ENCODE results near the gene KBTBD4. TPM values are rescaled to one million over a fixed set of nuclear protein-coding genes. Genes with fewer than 3 reads are reported as not detected.
"Not testable (repeated sequence)": the region's sequence is repeated elsewhere in the genome, so short reads cannot be mapped to it uniquely, and the experiment has no call there.

KBTBD4 gene
- polyA plus RNA-seq, 3 donors: 28.6 to 29.4 (median 29.0) TPM

DNA sequence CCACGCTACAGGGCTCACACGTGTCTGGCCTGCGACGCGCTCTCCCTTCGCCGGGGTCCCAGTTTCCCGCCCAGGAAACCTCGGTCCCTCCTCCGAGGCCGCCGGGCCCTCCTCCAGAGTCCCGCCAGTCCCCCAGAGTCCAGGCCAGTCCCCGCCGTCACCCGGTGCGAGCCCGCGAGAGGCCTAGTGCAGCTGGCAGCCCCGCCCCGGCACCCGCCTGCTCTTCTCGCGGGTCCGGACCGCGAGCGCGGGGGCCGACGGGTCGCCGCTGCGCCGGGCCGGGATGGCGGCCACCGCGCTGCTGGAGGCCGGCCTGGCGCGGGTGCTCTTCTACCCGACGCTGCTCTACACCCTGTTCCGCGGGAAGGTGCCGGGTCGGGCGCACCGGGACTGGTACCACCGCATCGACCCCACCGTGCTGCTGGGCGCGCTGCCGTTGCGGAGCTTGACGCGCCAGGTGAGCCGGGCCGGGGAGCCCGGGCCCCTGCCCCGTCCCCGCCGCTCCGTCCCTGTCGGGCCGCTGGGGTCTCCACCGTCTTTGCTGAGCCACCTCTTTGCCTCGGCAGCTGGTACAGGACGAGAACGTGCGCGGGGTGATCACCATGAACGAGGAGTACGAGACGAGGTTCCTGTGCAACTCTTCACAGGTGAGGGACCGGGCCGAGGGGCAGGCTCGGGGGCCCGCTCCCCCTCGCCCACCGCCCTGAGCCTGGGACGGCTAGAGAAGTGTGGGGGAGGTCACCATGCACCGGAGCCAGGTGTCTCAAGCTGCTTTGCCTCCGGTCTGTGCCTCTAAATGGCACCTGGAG, 13.2 kb downstream of the KBTBD4 start, which contains the start of gene PTPMT1:
Gene PTPMT1, plus strand, starts transcription at position 260 of the 809 bp plus-strand sequence. Its CDS starts 24 bp downstream, at position 284.
- peak; percentile 65 for DNase-seq

DNA sequence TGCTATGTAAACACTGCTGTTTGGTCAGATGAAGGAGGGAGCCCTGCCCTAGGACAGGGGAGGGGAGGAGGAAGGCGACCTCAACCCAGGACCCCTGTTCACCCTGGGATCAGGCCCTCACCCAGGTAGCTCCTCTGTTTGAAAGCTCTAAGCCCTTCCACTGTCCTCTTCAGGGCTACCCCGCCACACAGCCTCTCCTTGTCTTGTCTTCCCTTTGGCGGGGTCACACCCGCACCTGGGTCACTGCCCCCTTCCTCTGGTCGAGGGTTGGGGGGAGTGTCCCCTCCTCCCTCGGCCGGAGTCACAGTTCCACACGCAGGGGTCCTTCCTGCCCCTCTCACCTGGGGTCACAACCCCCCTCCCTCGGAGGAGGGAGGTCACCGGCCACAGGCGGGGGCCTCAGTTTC, 13.8 kb downstream of the KBTBD4 start:
- DNase-seq: no peak

DNA sequence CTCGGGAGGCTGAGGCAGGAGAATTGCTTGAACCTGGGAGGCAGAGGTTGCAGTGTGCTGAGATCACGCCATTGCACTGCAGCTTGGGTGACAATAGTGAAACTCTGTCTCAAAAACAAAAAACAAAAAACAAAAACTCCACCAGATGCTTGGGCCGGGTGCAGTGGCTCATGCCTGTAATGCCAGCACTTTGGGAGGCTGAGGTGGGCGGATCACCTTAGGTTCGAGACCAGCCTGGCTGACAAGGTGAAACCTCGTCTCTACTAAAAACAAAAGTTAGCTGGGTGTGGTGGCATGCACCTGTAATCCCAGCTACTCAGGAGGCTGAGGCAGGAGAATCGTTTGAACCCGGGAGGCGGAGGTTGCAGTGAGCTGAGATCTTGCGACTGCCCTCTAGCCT, 14.4 kb downstream of the KBTBD4 start:
- not testable (repeated sequence) for DNase-seq

DNA sequence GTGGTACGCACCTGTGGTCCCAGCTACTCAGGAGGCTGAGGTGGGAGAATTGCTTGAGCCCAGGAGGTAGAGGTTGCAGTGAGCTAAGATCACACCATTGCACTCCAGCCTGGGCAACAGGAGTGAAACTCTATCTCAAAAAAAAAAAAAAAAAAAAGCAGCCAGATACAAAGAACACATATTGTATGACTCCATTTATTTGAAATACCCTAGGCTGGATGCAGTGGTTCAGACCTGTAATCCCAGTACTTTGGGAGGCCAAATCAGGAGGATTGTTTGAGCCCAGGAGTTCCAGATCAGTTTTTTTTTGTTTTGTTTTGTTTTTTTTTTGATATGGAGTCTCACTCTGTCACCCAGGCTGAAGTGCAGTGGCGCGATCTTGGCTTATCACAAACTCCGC, 16.4 kb downstream of the KBTBD4 start:
- DNase-seq: not testable (repeated sequence)

DNA sequence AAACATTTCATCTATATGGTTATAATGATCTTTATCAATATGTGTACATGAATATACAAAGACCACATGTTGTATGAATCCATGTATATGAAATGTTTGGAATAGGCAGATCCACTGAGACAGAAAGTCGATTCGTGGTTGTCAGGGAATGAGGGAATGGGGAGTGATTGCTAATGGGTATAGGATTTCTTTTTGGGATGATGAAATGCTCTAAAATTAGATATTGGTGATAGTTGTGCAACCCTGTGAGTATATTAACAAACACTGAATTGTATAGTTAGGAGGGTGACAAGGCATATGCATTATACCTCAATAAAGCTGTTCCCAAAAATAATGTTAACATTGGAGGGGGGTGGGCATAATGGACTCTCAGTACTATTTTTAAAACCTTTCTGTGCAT, 18.3 kb downstream of the KBTBD4 start:
- DNase-seq: no peak

DNA sequence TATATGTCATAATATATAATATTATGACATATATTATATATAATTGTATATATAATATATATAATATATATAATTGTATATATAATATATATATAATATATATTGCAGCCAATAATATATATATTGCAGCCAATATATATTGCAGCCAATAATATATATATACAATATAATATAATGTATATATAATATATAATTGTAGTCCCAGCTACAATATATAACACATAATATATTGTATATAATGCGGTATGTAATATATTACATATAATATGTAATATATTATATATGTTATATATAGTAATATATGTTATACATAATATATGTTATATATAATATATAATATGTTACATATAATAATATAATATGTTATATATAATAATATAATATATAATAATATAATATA, 20.1 kb downstream of the KBTBD4 start:
- DNase-seq: no peak

DNA sequence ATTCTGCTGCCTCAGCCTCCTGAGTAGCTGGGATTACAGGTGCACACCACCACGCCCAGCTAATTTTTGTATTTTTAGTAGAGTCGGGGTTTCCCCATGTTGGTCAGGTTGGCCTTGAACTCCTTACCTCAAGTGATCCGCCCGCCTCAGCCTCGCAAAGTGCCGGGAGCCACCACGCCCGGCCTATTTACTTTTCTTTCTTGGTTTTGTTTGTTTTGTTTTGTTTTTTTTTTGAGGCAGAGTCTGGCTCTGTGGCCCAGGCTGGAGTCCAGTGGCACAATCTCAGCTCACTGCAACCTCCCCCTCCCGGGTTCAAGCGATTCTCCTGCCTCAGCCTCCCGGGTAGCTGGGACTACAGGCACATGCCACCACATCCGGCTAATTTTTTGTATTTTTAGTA, 21.8 kb downstream of the KBTBD4 start:
- DNase-seq: not testable (repeated sequence)

DNA sequence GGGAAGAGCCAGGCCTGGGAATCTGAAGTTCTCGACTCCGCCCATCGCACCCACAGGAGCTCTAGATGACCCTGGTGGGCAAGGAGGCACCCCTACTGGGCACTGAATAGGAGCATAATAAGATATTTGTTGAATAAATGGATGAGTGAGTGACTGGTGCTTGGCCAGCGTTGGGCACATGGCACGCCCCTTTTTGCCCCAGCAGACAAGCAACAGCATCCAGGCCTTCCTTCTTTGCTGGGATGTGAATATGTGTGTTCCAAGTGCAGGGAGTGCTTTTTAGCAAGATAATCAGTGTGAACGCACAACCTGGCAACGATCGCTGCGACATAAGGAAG, 25.4 kb downstream of the KBTBD4 start:
- DNase-seq: no peak

DNA sequence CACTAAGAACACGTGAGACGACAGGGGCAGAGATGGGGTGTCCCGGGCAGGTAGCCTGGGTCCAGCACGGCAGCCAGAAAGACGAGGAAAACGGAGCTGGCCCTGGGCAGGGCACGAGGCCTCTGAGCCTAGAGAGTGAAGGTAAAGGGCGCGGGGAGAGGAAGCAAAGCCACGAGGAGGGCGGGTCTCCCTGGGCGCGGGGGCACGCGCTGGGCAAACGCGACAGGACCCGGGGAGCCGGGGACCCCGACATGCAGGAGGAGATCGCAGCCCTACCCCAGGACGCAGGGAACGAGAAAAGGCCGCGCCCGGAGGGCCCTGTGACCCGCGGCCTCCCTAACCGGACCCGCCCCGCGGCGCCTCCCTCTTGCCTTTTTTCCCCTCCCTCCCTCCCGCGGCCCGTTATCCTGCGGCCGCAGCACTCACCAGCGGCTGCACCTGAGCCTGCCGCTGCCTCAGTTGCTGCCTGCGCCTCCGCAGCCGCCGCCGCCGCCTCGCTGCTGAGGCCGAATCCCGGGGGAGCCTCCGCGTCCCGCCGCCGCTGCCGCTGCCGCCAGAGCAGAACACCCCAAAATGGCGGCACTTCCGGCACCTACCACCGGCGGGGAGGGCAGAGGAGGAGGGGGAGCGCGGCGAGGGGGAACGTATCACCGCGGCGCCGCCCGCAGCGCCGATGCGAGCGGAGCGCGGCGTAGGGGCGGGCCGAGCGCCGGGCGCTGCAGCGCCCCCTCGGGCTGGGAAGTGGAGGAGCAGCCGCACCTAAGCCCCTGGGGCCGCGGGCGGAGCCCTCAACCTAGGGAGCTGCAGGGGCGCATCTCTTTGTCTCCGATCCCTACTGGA, 26.0 kb downstream of the KBTBD4 start, which contains the start of gene CELF1:
Gene CELF1, minus strand, starts transcription at position 567 of the 840 bp plus-strand sequence. CDS start 53,609 bp downstream, outside the sequence.
- peak; percentile 93 for DNase-seq

DNA sequence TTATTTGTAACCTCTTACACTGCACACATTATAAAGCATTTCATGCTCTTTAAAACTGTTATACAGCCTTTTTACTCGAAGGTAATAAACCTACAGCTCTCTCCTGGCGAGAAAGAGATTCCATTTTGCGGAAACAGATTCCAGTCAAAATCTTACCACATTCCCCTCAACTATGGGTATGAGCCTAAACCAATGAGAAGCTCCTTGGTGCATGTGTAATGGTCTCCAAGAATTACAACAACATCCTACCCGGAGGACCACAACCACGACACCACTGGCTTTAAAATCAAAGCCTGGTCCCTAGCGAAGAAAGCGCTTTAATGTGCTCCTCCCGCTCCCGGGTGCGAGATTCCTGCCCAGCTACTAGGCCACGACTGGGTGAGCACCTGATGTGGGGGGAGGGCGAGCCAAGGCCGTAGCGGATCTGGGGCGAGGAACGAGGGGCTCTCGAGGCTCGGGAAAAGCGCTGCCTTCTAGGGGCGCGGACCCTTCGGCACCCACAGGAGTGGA, 26.7 kb downstream of the KBTBD4 start:
- peak; percentile 46 for DNase-seq

DNA sequence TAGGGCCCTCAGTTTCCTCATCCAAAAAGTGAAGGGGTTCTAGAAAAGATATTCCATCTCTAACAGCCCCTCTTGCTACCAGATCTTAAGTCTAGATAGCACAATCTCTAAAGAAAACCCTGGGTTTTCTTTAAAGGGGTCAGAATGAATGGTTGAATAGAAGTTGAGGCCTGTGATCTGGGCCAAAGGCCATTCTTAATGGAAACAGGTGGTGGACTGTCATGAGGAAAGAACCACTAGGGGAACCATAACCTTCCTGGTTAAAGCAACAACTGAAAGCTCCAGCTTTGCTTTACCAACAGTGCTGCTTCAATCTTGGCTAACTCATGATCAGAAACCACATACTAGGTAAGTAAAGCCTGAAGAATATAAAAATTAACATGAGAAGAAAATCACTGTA, 27.7 kb downstream of the KBTBD4 start:
- DNase-seq: no peak

DNA sequence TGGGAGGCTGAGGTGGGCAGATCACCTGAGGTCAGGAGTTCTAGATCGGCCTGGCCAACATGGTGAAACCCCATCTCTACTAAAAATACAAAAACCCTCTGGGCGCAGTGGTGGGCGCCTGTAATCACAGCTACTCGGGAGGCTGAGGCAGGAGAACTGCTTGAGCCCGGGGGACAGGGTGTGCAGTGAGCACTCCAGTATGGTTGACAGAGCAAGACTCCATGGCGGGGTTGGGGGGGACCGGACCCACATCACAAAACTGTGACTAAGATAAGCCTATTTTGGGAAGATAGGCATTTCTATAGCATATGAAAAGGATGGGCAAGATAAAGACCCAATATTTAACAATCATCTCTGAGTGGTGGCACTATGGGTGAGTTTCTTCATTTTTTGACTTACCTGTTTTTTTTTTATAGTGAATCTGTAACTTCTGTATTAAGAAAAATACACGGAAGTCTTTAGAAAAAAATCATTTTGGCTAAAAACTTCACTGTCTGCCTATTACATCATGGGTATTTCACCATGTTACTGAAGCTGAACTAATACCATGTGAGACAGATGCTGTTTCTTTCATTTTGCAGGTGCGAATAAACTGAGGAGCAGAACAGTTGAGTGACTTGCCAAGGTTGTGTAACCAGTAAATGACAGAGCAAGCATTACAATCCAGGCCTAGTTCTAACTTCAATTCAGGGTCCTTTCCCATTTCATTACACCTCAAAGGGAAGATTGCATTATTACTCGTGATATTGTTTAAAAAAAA, 28.3 kb downstream of the KBTBD4 start:
- no peak for DNase-seq

DNA sequence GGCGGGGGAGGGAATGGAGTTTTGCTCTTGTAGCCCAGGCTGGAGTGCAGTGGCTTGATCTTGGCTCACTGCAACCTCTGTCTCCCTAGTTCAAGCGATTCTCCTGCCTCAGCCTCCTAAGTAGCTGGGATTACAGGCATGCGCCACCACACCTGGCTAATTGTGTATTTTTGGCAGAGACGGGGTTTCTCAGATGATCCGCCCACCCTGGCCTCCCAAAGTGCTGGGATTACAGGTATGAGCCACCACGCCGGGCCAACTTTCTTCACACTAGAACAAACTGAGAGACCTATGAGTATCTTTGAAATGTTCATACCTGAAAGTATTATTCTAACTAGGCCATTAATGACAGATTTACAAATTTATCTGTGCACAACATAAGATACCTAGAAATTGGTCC, 32.5 kb downstream of the KBTBD4 start:
- DNase-seq: not testable (repeated sequence)

DNA sequence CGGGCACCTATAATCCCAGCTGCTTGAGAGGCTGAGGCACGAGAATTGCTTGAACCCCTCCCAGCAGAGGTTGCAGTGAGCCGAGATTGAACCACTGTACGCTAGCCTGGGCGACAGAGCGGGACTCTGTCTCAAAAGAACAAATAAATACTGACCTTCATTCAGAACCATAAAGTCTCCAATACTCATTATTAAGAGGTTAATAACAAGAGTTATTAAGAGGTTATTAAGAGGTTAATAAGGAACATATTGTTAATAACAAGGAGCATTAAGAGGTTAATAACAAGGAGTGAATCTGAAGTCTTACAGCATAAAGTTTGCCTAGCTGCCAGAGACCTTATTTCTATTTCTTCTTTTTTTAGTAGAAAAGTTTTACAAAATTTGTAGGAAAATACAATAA, 33.5 kb downstream of the KBTBD4 start:
- DNase-seq: no peak

DNA sequence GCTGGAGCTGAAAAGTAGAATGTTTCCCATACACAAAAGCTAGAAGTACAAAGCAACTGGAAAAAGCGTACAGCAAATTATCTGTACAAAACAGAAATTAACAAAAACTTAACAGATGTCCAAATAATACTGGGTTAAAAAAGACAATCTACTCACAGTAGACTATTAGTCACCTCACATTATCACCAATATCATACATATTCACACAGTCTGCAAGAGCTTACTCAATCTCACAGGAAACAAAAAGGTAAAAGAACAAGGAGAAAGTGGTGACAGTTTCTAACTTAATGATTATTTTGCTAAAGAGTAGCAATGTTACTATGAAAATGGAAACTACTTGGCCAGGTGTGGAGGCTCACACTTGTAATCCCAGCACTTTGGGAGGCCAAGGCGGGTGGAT, 37.7 kb downstream of the KBTBD4 start:
- DNase-seq: no peak

DNA sequence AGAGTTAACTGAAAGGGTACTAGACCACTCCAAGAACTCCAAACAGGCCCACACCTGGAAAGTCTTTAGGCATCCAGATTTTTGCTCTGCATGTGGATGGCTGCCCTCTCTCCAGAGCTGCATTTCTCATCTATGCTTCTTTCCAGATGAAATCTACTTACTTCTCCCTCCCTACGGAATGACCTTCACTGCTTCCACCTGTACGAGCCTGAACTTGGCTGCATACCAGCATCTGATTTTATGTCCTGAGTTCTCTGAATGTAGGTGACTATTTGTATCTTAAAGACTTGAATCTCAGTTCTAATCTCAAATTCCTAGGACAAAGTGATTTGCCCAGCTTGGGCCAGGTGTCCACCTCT, 39.1 kb downstream of the KBTBD4 start:
- no peak for DNase-seq

DNA sequence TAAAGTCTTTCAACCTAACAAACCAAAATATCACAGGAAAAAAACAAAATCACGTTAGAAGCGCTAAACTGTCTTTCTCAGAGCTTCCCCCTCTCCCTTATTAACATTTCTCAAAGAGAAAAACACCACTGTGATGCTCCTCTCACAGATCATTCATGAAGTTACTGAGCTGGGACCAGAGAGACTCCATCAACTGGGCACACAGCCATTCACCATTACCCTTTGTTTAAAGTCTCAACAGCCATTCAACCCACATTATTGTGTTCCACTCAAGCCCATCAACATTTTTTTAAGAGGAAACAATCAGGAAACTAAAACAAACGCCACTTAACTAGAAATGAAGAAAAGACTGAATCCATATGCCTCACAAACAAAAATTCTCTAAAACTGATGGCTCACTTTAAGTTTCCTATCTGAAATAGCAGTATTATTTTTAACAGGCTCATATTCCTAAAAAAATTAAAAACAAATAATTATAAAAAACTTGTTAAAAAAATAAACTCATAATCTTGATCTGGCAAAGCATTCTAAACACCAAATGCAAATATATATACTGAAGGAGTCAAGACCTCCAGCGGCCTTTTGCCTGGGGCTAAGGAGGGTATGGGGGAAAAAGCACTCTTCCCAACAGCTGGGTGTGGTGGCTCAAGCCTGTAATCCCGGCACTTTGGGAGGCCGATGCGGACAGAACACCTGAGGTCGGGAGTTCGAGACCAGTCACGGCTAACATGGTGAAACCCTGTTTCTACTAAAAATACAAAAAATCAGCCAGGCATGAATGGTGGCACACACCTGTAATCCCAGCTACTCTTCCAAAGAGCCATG, 39.8 kb downstream of the KBTBD4 start:
- DNase-seq: no peak

DNA sequence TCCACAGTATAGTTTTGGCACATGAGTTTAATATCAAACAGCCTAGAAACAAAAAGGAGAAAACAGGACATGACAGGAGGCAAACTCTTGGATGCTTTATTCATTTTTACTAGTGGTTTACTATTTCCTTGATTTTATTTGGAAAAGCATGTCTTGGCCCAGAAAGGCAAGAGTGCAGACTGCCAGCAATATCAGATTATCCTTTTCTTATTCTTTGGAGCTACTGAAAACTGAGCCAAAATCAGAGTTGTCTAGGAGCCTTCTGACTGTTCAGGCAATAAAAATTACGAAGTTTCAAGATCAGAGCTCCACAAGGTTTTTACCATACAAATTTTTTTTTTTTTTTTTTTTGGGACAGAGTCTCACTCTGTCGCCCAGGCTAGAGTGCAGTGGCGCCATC, 41.9 kb downstream of the KBTBD4 start:
- DNase-seq: no peak

DNA sequence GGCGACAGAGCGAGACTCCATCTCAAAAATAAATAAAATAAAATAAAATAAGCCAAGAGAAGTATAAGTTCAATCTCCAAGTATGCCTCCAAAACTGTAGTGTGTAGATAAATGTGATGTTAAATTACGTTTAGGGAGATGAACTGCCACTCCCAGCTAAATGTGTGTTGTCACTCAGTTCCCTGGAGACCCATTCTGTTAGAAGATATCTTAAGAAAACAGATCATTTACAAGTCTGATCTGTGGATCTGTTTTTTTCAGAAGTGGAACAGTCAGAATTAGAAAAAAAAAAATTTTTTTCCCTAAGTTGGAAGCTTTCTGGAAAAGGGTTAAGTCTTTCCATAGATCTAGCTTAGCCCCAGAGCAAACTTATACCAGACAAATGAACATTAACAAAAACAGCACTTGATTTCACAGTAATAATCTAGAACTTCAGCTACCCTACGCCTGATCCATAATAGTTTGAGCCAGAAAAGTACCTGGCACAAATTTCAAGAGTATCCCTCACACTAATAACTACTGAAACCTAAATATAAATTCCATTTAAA, 44.0 kb downstream of the KBTBD4 start:
- no peak for DNase-seq

DNA sequence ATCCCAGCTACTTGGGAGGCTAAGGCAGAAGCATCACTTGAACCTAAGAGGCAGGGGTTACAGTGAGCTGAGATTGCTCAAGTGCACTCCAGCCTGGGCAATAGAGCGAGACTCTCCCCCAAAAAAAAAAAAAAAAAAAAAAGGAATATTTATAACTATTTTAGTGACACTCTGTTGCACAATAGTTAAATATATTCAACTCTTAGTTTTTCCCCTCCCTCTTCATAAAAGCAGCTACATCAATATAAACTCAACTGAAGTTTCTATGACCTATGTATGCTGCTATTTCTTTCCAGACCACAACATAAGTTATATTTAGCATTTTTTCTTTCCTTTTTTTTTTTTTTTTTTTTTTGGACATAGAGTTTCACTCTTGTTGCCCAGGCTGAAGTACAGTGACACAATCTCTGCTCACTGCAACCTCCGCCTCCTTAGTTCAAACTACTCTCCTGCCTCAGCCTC, 45.0 kb downstream of the KBTBD4 start:
- no peak for DNase-seq

Measured in renal pelvis (tissue), 4 donors.